Muscle layer of duodenum (tissue), 2 donors: ENCODE data around the gene KDM4C.

Experiments used
- H3K27ac ChIP-seq: one replicate; pipeline ENCODE4 v1.7.0; 2013; ENCODE audit warnings: mild to moderate bottlenecking, low read length
- H3K27me3 ChIP-seq: one replicate; pipeline ENCODE4 v1.7.0; 2013; ENCODE audit warnings: low read depth, mild to moderate bottlenecking, control low read depth, low read length
- H3K36me3 ChIP-seq, 2 donors: one replicate each; pipeline ENCODE4 v1.7.0; 2013; ENCODE audit warnings: low read length in 2 of 2, control low read depth in 1 of 2, mild to moderate bottlenecking in 1 of 2; ENCODE audit not compliant: insufficient read depth in 2 of 2, control insufficient read depth in 1 of 2
- H3K4me1 ChIP-seq, 2 donors: one replicate each; pipeline ENCODE4 v1.7.0; 2013; ENCODE audit warnings: low read length in 2 of 2, mild to moderate bottlenecking in 2 of 2, control low read depth in 1 of 2, moderate library complexity in 1 of 2; ENCODE audit not compliant: insufficient read depth in 2 of 2, control insufficient read depth in 1 of 2
- H3K4me3 ChIP-seq, 2 donors: one replicate each; pipeline ENCODE4 v1.7.0; 2013; ENCODE audit warnings: low read length in 2 of 2, low read depth in 1 of 2, mild to moderate bottlenecking in 1 of 2
- H3K9me3 ChIP-seq, 2 donors: one replicate each; pipeline ENCODE4 v1.7.0; 2013; ENCODE audit warnings: low read length in 2 of 2, control low read depth in 1 of 2, mild to moderate bottlenecking in 1 of 2; ENCODE audit not compliant: control insufficient read depth in 1 of 2
- donor health status: healthy.

KDM4C gene

DNA sequence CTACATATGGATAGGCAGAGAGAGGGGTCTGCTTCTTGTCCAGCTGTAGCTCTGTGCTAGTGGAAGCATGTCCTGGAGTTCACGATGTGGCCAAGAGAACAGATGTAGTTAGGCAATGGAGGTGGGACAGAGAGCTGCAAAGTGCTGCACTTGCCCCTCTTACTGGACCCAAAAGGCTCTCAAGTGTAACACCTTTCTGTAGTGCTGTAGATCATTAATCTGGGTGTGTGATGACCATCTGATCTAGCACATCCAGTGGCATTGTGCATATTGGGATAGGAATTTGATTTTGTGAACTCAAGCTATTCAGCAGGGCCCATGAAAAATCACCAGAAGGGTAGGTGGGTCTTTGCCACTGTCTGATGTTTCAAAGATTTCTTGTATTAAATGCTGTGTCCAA, 151.4 kb downstream of the KDM4C start:
- no peak overlapping the region for H3K4me3 ChIP-seq
- H3K36me3 ChIP-seq, result no peaks in the 10 kb centered on the region
- H3K27me3 ChIP-seq, result no peaks in the 10 kb centered on the region
- H3K27ac ChIP-seq, result no peak overlapping the region
- peaks cover 0 to 7% of the 10 kb centered on the region in 2 donors for H3K4me1 ChIP-seq
- no peaks in the 10 kb centered on the region for H3K9me3 ChIP-seq

DNA sequence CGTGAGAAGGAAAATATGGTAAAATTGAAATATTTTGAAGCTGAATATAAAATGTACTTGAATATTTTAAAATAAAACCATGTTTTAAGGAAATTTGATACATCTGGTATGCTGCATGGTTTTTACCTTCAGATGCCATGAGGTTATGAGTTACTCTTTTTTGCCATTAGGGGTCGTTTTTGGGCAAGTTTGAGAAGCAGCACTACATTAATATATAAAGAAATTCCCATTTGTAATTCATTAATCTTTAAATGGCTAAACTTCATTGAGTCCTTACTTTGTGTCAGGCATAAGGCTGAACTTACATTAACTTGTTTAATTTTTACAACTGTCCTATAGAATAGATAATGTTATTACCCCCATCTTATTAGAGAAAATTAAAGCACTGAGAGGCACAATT, 152.3 kb downstream of the KDM4C start:
- no peaks in the 10 kb centered on the region for H3K36me3 ChIP-seq
- no peak overlapping the region for H3K27ac ChIP-seq
- H3K27me3 ChIP-seq, result no peaks in the 10 kb centered on the region
- H3K4me3 ChIP-seq, result no peak overlapping the region
- H3K9me3 ChIP-seq, result no peaks in the 10 kb centered on the region
- peaks cover 0 to 7% of the 10 kb centered on the region in 2 donors for H3K4me1 ChIP-seq

DNA sequence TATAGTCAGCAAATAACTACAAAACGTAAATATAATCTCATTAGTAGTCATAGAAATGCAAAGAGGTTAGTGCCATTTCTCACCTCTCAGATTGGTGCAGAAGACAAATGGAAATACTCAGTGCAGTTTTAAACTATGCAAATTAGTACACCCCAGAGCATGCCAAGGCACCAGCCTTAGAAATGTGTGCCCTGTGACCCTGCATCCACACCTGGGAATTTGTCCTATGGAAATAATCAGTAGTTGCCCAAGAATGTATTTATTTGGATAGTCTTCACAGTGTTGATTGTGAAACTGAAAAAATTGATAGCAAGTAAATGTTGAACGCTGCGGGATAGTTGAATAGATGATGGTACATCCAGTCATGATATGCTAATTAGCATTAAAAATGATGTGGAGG, 152.7 kb downstream of the KDM4C start:
- Histone ChIP-seq H3K4me3 (no peak overlapping the region), H3K36me3 (no peaks in the 10 kb centered on the region), H3K27me3 (no peaks in the 10 kb centered on the region), H3K9me3 (no peaks in the 10 kb centered on the region), H3K27ac (no peak overlapping the region), H3K4me1 (peaks cover 0 to 7% of the 10 kb centered on the region in 2 donors)

DNA sequence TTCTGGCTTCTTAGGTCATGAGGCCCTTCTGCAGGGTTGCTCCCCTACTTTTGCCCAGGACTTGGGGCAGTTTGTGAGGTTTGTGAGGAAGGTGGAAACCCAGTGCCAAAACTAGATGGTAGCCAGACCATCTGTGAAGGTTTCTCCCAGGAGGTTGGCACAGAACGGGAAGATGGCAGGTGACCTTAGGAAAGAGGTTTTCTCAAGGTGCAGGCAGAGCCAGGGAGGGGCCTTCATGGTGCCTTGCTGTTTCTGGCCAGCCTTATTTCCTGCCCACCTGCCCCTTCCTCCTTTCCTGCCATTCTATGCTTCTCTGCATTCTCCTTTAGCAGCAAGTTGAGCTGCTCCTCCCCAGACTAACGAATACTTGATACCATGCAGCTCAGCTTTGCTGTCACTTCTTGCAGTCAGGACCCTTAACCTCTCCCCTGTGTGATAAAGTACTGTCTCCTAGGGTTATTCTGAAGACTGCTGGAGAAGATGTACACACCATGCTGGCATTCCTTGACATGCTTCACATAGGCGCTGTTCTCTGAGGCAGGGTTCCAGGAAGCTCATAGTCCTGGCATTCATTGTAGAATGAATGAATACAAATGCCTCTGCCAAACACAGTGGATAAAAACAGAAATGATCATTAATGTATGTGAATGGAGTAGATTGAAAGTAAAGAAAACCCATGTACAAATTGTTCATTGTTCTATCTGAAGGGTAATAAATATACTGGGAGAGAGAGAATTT, 154.3 kb downstream of the KDM4C start:
- no peaks in the 10 kb centered on the region for H3K27me3 ChIP-seq
- no peak overlapping the region for H3K4me3 ChIP-seq
- H3K36me3 ChIP-seq, result no peaks in the 10 kb centered on the region
- H3K4me1 ChIP-seq, result peaks cover 0 to 7% of the 10 kb centered on the region in 2 donors
- no peak overlapping the region for H3K27ac ChIP-seq
- H3K9me3 ChIP-seq, result no peaks in the 10 kb centered on the region

DNA sequence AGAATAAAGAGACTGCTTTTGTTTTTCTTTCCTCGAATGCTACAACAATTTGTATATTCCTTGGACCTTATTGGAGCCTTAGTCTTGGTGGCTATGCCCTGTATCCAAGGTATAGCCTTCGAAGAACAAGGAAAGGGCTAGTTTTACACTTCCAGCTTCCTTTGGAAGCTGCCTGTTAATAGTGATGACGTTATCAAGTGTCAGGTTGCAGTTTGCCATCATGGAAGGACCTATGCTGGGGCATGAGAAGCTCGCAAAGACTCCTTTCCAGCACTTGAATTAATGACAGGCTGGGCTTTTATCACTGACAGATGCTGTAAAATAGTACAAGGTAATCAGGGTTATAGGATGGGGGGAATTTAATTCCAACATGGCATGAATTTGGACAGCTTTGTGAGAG, 157.9 kb downstream of the KDM4C start:
- H3K9me3 ChIP-seq, result no peaks in the 10 kb centered on the region
- peaks cover 0 to 7% of the 10 kb centered on the region in 2 donors for H3K4me1 ChIP-seq
- no peak overlapping the region for H3K4me3 ChIP-seq
- H3K27me3 ChIP-seq, result no peaks in the 10 kb centered on the region
- no peak overlapping the region for H3K27ac ChIP-seq
- no peaks in the 10 kb centered on the region for H3K36me3 ChIP-seq

DNA sequence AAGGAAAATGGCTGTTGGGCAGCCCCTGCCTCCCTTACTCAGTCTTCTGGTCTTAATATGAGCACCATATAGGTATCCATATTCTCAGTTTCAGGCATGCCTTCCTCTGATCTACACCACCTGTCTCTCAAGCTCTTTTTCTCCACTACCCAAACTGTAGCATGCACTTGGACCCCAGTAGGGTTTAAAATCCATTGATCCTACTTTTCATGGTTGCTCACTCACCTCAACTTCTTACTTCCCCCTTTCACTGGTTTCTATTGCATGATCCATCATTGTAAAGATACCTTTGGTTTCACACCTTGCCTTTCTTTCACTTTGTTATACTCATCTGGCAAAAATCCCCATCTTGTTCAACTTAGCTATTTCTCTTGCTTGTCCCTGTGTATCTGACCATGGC, 159.4 kb downstream of the KDM4C start:
- Histone ChIP-seq H3K27ac (no peak overlapping the region), H3K36me3 (no peaks in the 10 kb centered on the region), H3K4me3 (no peak overlapping the region), H3K9me3 (no peaks in the 10 kb centered on the region), H3K27me3 (no peaks in the 10 kb centered on the region), H3K4me1 (peaks cover 0 to 2% of the 10 kb centered on the region in 2 donors)

DNA sequence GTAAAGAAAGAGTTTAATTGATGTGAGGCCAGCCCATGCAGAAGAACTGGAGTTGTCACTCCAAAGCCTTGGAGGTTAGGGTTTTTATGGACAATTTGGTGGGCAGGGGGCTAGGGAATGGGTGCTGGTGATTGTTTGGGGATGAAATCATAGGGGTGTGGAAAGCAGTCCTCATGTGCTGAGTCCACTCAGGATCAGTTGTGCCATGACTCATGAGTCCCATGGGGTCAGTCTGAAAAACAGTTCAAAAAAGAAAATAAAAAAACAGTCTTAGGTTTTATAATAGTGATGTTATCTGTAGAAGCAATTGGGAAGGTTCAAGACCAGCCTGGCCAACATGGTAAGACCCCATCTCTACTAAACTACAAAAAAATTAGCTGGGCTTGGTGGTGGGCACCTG, 162.3 kb downstream of the KDM4C start:
- no peaks in the 10 kb centered on the region for H3K4me1 ChIP-seq
- H3K27me3 ChIP-seq, result no peaks in the 10 kb centered on the region
- no peaks in the 10 kb centered on the region for H3K9me3 ChIP-seq
- no peak overlapping the region for H3K27ac ChIP-seq
- no peaks in the 10 kb centered on the region for H3K36me3 ChIP-seq
- H3K4me3 ChIP-seq, result no peak overlapping the region

DNA sequence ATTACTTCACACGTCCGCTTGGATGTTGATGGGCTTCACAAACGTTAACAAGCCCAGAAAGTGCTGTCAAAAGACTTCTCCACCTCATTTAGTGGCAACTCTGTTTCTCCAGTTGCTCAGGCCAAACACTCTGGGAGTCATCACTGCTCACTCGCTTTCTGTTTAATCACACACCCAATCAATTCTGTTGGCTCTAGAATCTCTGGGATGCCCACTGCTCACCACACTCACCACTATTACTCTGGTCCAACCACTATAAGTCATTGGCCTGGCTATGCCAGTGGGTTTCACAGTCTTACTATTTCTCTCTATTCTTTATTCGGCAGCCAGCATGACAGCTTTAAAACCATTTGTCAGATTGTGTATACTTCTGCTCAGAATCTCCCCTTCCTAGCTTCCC, 163.5 kb downstream of the KDM4C start:
- Histone ChIP-seq H3K36me3 (no peaks in the 10 kb centered on the region), H3K27ac (no peak overlapping the region), H3K27me3 (no peaks in the 10 kb centered on the region), H3K4me1 (no peaks in the 10 kb centered on the region), H3K4me3 (no peak overlapping the region), H3K9me3 (no peaks in the 10 kb centered on the region)

DNA sequence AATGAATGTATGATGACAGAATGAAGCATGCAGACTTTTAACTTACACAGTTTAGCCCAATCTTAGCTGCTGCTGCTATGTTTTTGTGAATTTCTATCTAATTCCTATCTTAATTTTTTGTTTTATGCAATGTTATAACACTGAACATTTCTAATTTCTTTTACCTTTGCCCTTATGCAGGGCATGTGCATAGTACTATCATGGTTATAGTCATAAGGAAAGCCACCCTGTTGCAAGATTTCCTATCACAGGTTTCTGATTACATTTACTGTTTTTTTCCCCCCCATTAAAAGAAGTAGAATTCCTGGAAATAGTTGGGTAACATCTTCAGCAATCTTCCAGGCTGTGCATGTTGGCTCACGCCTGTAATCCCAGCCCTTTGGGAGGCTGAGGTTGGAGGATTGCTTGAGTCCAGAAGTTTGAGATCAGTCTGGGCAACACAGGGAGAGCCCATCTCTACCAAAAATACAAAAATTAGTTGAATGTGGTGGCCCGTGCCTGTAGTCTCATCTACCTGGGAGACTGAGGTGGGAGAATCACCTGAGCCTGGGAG, 164.4 kb downstream of the KDM4C start:
- no peak overlapping the region for H3K4me3 ChIP-seq
- no peaks in the 10 kb centered on the region for H3K36me3 ChIP-seq
- no peak overlapping the region for H3K27ac ChIP-seq
- H3K4me1 ChIP-seq, result no peaks in the 10 kb centered on the region
- no peaks in the 10 kb centered on the region for H3K27me3 ChIP-seq
- no peaks in the 10 kb centered on the region for H3K9me3 ChIP-seq

DNA sequence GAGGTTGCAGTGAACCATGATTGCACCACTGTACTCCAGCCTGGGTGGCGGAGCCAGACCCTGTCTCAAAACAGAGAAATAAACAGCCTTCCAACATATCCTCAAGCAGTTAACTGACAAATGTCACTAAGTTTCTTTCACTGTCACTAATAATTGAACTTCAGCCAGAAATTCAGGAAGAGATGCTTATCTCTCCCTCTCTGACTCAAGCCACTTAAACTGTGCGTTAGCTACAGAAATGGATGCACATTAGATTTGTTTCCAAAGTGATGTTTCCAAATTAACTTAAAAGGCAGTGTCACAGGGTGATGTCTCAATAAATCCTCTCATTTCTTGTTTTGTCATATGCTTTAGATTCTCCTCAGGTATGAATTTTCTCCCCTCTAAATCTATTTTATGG, 164.9 kb downstream of the KDM4C start:
- Histone ChIP-seq H3K27me3 (no peaks in the 10 kb centered on the region), H3K27ac (no peak overlapping the region), H3K36me3 (no peaks in the 10 kb centered on the region), H3K9me3 (no peaks in the 10 kb centered on the region), H3K4me1 (no peaks in the 10 kb centered on the region), H3K4me3 (no peak overlapping the region)

DNA sequence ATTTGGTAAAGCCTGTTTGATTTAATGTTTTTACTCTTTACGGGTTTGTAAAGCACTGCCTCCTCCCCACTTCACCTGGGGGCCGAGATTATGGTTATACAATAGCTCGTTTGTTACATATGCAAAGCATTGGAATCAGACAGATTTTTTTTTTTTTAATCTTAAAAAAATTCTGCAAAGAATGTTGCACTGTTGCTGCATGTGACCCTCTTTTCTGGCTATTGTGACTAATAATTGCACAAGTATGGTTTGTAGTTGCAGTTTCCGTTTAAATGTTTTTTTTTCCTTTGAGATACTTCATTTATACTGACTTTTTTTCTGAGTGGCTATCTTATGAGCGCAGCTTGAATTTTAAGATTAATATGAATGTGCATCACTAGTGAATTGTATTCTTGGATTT, 165.3 kb downstream of the KDM4C start:
- Histone ChIP-seq H3K36me3 (no peaks in the 10 kb centered on the region), H3K4me1 (no peaks in the 10 kb centered on the region), H3K27me3 (no peaks in the 10 kb centered on the region), H3K9me3 (no peaks in the 10 kb centered on the region), H3K27ac (no peak overlapping the region), H3K4me3 (no peak overlapping the region)

DNA sequence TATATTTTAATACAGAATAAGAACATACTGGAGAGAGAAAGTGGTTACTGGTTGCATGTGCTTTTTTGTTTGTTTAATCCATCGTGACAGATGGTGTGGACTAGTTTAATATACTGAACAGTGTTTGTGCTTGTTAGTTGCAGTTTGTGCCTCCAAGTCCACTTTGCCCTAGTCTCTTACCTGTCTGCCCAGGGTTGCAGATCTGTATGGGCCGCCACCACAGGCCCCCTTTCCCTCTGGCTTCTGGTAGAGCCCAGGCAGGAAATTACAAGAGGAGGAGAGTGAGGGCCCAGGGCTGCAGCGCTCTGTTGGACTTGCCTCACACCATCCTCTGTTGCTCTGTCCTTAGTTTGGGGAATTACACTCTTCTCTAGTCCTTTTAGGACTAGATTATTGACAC, 166.4 kb downstream of the KDM4C start:
- peaks cover 0 to 6% of the 10 kb centered on the region in 2 donors for H3K4me1 ChIP-seq

More for the DNA sequence above, 166.4 kb downstream of the KDM4C start:
- H3K4me3 ChIP-seq, result no peak overlapping the region
- no peak overlapping the region for H3K27ac ChIP-seq
- no peaks in the 10 kb centered on the region for H3K27me3 ChIP-seq
- no peaks in the 10 kb centered on the region for H3K9me3 ChIP-seq
- H3K36me3 ChIP-seq, result no peaks in the 10 kb centered on the region
